ENCODE data around the gene MNT. TPM values are rescaled to one million over a fixed set of nuclear protein-coding genes. Genes with fewer than 3 reads are reported as not detected.

MNT gene
- total and polyA plus RNA-seq, 9 of the 15 experiments (the other 6 are each of a cell fraction or from before 2014, with no cell fraction given), result 0.18 to 23.8 (median 5.3) TPM

- TF ChIP-seq POLR2B (IDR thresholded peaks at IDR 0.05; ENCODE audit: low read depth, partially characterized antibody) (peak; percentile 4), ZNF121 (CRISPR knock-in tag; conservative IDR thresholded peaks at IDR 0.05) (no peak), LCOR (CRISPR knock-in tag; IDR thresholded peaks at IDR 0.05) (no peak), THAP12 (CRISPR knock-in tag; IDR thresholded peaks at IDR 0.05) (no peak), ATF4 (CRISPR knock-in tag; IDR thresholded peaks at IDR 0.05) (no peak), RBBP5 (IDR thresholded peaks at IDR 0.05; ENCODE audit: borderline replicate concordance, insufficient read depth, low read length, poor library complexity, severe bottlenecking) (peak; percentile 39), NFIC (IDR thresholded peaks at IDR 0.05) (no peak; the same call in 1 of the 2 replicates), GMEB1 (CRISPR knock-in tag; IDR thresholded peaks at IDR 0.05) (peak; percentile 75), TRIM24 (IDR thresholded peaks at IDR 0.05) (no peak), TAF9B (IDR thresholded peaks at IDR 0.05; ENCODE audit: partially characterized antibody) (peak; percentile 19), MAZ (CRISPR knock-in tag; conservative IDR thresholded peaks at IDR 0.05 in 1 of 2, IDR thresholded peaks at IDR 0.05 in 1 of 2) (peak; percentile 83 to 91), ZNF436 (CRISPR knock-in tag; IDR thresholded peaks at IDR 0.05) (no peak), PRMT5 (CRISPR knock-in tag; IDR thresholded peaks at IDR 0.05) (no peak), CREB3 (tag; conservative IDR thresholded peaks at IDR 0.05; ENCODE audit: low read depth) (no peak), BHLHE40 (IDR thresholded peaks at IDR 0.05; ENCODE audit: low read length) (no peak), CBFB (CRISPR knock-in tag; IDR thresholded peaks at IDR 0.05) (no peak; the same call in 1 of the 2 replicates), NFIX (CRISPR knock-in tag; IDR thresholded peaks at IDR 0.05; ENCODE audit: low read depth) (no peak), ESRRA (IDR thresholded peaks at IDR 0.05; ENCODE audit: borderline replicate concordance, low read depth) (peak; percentile 43; the same call in 1 of the 2 replicates), STAT5B (CRISPR knock-in tag; IDR thresholded peaks at IDR 0.05) (no peak), ASH1L (IDR thresholded peaks at IDR 0.05; ENCODE audit: borderline replicate concordance, low read depth, partially characterized antibody) (no peak), ELF1 (tag; IDR thresholded peaks at IDR 0.05) (no peak), BMI1 (IDR thresholded peaks at IDR 0.05; ENCODE audit: low read length) (no peak), GABPA (tag; conservative IDR thresholded peaks at IDR 0.05; ENCODE audit: low read depth) (peak; percentile 40; the same call in 1 of the 2 replicates), SUPT5H (IDR thresholded peaks at IDR 0.05) (peak; percentile 61), TEAD1 (CRISPR knock-in tag; IDR thresholded peaks at IDR 0.05) (no peak)
These were observed at the start of gene MNT (continued) for GRCh38 chr17:2400877-2401425.

Data from K562 (cell line).